GM19193 (cell line): Measurements from ENCODE around the gene FMC1.

ENCODE experiments used
- POLR2A ChIP-seq: IDR thresholded peaks from 4 replicates; pipeline ENCODE4 v1.6.1; 2011; ENCODE audit not compliant: insufficient read depth, insufficient read length; ENCODE audit errors: extremely low read depth

The FMC1 gene

DNA sequence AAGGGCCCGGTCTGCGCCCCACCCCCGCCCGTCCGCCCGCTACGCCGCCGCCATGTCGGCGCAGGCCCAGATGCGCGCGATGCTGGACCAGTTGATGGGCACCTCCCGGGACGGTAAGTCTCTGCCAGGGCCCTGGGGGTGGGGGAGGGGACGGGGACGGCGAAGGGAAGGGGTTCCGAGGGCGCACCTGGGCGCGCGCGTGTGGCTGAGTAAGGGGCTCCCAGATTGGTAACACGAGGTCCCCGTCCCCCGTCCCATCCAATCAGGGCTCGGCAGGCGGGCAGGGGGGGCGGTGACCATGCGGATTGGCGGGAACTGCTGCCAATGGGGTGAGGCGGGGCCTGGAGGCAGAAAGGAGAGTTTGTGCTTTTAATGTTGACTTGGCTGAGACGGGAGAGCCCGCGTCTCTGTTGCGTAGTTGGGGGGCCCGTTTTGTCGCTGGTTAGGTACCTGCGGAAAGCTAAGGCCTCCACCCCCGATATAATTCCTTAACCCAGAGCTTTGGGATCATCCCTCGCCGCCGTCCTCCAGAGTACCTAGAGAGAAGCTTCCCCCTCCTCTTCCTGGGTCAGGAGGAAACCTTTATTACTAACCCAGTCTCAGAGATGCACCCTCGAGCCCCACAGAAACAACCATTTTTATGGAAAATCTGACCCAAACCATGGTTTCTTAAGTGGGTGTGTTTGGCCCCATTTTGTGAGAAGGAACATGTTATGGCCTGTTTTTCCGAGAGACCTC is 19.2 kb downstream of the FMC1 start:
- TF ChIP-seq POLR2A: peak; percentile 60

DNA sequence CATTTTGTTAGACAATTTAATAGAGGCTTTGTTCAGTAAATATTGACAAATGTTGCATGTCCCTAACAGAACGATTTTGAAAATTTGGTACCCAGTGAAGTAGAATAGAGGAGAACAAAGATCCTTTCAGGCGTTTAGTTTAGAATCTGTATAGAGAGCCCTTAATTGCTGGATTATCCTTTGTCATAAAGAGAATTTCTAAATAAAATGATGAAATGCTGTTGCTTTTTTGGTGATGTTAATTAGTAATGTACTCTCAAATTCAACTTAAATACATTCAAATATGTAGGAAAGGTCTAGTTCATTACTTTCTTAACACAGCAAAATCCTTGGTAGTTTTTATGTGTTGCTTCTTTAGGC is 19.8 kb downstream of the FMC1 start:
- no peak for TF ChIP-seq POLR2A

GRCh38 chr7:139361523-139361922 is 20.4 kb downstream of the FMC1 start:
- no peak for TF ChIP-seq POLR2A

DNA sequence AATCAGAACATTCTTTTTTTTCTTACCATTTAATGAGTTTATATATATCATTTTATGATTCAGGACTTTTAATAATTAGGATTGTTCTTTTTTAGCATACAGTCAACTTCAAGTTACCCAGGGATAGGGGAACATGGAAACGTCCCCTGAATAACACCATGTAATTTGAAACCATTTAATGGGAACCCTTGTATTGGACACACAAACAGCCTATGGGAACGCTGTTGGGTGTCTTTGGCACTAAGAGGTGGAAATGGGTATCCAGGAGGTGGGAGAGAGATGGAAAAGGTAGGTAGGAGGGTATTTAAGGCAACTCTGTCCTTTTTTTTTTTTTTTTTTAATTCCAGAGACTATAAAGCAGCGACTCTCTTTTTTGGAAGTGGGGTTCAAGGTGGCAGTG is 21.2 kb downstream of the FMC1 start:
- TF ChIP-seq POLR2A: no peak

DNA sequence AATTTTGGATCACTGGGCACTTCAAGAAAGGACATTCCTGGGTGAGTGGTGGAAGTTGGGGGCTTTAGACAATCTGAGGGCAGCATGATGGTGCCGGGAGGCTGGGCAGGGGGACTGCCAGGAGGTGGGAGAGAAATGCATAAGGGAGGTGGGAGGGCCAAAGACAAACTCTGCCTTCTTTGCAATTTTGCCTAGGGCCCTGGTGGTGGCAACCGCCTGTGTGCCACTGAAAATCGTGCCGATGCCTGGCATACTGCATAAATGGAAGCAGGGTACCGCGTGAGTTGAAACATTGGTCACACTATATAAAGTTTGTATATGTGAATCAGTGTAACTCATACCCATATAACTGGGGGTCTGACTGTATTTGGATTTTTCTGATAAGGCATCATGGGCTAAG is 21.8 kb downstream of the FMC1 start:
- TF ChIP-seq POLR2A: no peak

- no peak for TF ChIP-seq POLR2A
Observed at GRCh38 chr7:139365336-139365735, 24.2 kb downstream of the FMC1 start.

GRCh38 chr7:139366400-139366799 is 25.3 kb downstream of the FMC1 start:
- no peak for TF ChIP-seq POLR2A

DNA sequence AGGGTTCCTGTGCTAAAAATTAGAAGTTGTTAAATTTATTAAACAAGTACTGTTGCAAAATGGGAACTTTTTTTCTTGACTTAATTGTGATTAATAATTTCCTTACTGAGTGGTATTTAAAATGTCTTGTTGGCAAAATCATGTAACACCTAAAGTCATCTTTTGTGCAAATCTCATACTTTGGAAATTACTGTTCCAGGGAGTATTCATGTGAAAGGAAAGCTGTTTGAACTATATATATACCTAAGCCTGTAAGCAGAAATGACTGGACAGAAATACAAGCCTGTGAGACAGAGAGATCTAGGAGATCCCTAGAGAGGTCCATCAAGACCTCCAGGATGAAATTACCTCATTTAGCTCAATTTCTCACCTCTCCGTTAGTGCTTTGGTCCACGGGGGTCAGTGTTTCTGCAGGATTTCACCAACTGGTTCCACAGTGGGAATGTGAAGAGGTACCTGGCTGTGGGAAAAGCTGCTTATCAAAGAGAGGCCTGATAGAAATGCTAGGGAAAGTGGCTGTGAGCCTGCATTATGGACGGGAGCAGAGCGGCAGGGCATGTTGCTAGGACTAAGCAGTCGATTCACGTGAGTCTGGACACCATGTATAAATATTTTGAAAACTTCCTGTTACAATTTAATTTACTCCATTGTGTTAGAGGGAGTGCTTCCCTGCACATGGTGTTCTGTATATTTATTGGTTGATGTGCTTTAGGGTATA is 26.5 kb downstream of the FMC1 start:
- TF ChIP-seq POLR2A: no peak

- TF ChIP-seq POLR2A: no peak
Observed at GRCh38 chr7:139370301-139370942, 29.3 kb downstream of the FMC1 start.

DNA sequence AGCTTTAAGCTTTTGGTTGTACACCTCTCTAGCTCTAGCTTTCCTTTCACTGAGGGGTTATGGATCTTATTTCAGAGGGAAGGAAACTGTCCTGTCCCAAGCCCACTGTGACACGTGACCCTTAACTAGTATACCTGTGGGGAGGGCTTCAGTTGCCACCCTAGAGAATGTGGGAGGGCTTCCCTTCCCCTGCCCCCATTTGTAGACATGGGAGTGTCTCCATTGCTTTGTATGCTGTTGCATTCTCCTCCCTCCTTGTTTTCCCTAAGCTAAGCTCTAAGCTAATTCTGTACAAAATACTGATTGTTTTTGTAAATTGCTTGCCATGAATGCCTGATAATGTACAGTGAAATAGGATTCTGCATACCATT is 29.8 kb downstream of the FMC1 start:
- TF ChIP-seq POLR2A: no peak

- no peak for TF ChIP-seq POLR2A
Observed at GRCh38 chr7:139374246-139374645, 33.1 kb downstream of the FMC1 start.

- TF ChIP-seq POLR2A: no peak
Observed at GRCh38 chr7:139382439-139382838, 41.3 kb downstream of the FMC1 start.

GRCh38 chr7:139384611-139385010 is 43.5 kb downstream of the FMC1 start:
- TF ChIP-seq POLR2A: no peak

DNA sequence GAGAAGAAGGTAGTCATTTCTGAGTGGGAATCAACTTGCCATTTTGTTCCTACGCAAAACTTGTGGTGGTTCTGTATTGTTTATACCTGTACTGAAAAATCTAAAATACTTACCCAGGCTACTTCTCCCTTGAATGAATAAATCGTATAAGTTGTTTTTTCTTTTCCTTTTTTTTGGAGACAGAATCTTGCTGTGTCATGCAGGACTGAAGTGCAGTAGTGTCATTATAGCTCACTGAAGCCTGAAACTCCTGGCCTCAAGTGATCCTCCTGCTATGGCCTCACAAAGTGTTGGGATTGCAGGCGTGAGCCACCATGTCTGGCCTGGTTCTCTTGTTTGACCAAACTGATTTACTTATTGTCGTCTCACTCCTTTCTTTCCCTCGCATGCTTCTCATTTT is 46.5 kb downstream of the FMC1 start:
- TF ChIP-seq POLR2A: no peak

DNA sequence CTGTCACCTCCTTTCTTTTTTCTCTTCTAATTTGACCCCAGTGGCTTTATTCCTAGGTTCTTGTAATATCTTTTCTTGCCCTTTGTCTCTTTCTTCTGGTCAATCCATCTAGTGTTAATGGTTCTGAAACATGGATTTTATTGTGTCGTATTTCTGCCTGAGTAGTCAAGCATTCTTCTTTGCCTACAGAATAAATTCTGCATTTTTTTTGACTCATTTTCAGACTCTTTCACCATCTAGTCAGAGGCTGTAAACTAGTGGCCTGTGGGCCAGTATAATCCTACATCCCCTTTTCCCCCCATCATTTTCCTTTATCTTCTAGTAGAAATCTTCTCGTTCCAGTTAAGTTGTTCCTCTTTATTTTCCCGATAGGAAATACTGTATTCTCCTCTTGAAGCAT is 48.0 kb downstream of the FMC1 start:
- TF ChIP-seq POLR2A: no peak

- no peak for TF ChIP-seq POLR2A
Observed at GRCh38 chr7:139389774-139390173, 48.6 kb downstream of the FMC1 start.
